Measurements from ENCODE around the gene HYAL2. TPM values are rescaled to one million over a fixed set of nuclear protein-coding genes. Genes with fewer than 3 reads are reported as not detected.

Gene HYAL2
- total RNA-seq, 2 donors from 2014 or later, result 86.5 to 87.5 TPM

- Histone ChIP-seq H3K27ac (no peak overlapping the region), H3K9me3 (no peaks in the 10 kb centered on the region), H3K27me3 (replicated peaks; ENCODE audit: insufficient read depth) (no peaks in the 10 kb centered on the region), H3K4me3 (peak overlapping the region; percentile 80), H3K4me1 (ENCODE audit: control insufficient read depth in 1 of 2, low read depth in 2 of 2) (peaks cover 6 to 22% of the 10 kb centered on the region in 2 donors), H3K36me3 (no peaks in the 10 kb centered on the region)
- DNase-seq (ENCODE audit: low spot score) (peak; percentile 65), ATAC-seq (ENCODE audit: insufficient number of reproducible peaks, low FRiP score, low read depth) (peak; percentile 53)
- TF ChIP-seq CTCF (IDR thresholded peaks at IDR 0.05), result no peak
These were observed 42.7 kb upstream of the HYAL2 start for GRCh38 chr3:50365080-50365841.

GRCh38 chr3:50364573-50365079 lies 42.1 kb upstream of the HYAL2 start:
- Histone ChIP-seq H3K4me1 (ENCODE audit: control insufficient read depth in 1 of 2, low read depth in 2 of 2) (peaks cover 6 to 22% of the 10 kb centered on the region in 2 donors), H3K27me3 (replicated peaks; ENCODE audit: insufficient read depth) (no peaks in the 10 kb centered on the region), H3K4me3 (peak overlapping the region; percentile 80), H3K9me3 (no peaks in the 10 kb centered on the region), H3K36me3 (no peaks in the 10 kb centered on the region), H3K27ac (no peak overlapping the region)
- ATAC-seq (ENCODE audit: insufficient number of reproducible peaks, low FRiP score, low read depth) (no peak), DNase-seq (ENCODE audit: low spot score) (no peak)
- TF ChIP-seq CTCF (IDR thresholded peaks at IDR 0.05), result no peak

- H3K4me1 ChIP-seq (ENCODE audit: control insufficient read depth in 1 of 2, low read depth in 2 of 2), result peaks cover 38 to 44% of the 10 kb centered on the region in 2 donors
- no peaks in the 10 kb centered on the region for H3K9me3 ChIP-seq
- H3K27ac ChIP-seq, result no peak overlapping the region
- no peak for DNase-seq (ENCODE audit: low spot score)
- H3K4me3 ChIP-seq, result peak overlapping the region; percentile 94
- peak; percentile 21 for ATAC-seq (ENCODE audit: insufficient number of reproducible peaks, low FRiP score, low read depth)
- H3K27me3 ChIP-seq (replicated peaks; ENCODE audit: insufficient read depth), result no peaks in the 10 kb centered on the region
- no peak for TF ChIP-seq CTCF (IDR thresholded peaks at IDR 0.05)
- peaks cover 20% of the 10 kb centered on the region for H3K36me3 ChIP-seq
These were observed 37.2 kb upstream of the HYAL2 start for GRCh38 chr3:50359760-50360110.

- Histone ChIP-seq H3K9me3 (no peaks in the 10 kb centered on the region), H3K4me1 (ENCODE audit: control insufficient read depth in 1 of 2, low read depth in 2 of 2) (peaks cover 32 to 40% of the 10 kb centered on the region in 2 donors), H3K36me3 (peaks cover 26% of the 10 kb centered on the region), H3K27ac (peak within 1 kb of the TSS; percentile 82 to 91), H3K27me3 (replicated peaks; ENCODE audit: insufficient read depth) (no peaks in the 10 kb centered on the region), H3K4me3 (peak within 1 kb of the TSS; percentile 94)
- ATAC-seq (ENCODE audit: insufficient number of reproducible peaks, low FRiP score, low read depth) (peak; percentile 95), DNase-seq (ENCODE audit: low spot score) (peak; percentile 96)
- TF ChIP-seq CTCF (IDR thresholded peaks at IDR 0.05), result no peak
These were observed 36.6 kb upstream of the HYAL2 start, which contains the start of gene TMEM115 for GRCh38 chr3:50358911-50359759. Gene TMEM115 (minus strand): TSS chr3:50359521. CDS start chr3:50359063, 458 bp downstream.

Data from thoracic aorta (tissue), 2 donors.